SK-N-SH (cell line): Measurements from ENCODE around the gene ARID1B. TPM values are rescaled to one million over a fixed set of nuclear protein-coding genes. Genes with fewer than 3 reads are reported as not detected.

Source experiments
- CTCF ChIA-PET: fragments of 300-600, 350-600 bp; formaldehyde crosslinking; extraction: SDS; loops from one replicate; lab custom pipeline; 2021; lab: Yijun Ruan, JAX
- POLR2A ChIA-PET: fragments of 350-600 bp; sonication (Branson Sonifier 250); formaldehyde crosslinking; extraction: SDS; loops from one replicate; lab custom pipeline; 2020; ENCODE audit warnings: antibody characterized with exemption, inconsistent platforms; lab: Yijun Ruan, JAX
- DNase-seq: peaks from one replicate; pipeline ENCODE4 v3.0.0; 2012
- H2AFZ ChIP-seq: fragments of 200-600 bp; sonication (generic); 2 replicates; pipeline ENCODE4 v1.8.1; 2016; ENCODE audit warnings: antibody characterized with exemption, mild to moderate bottlenecking, low read depth
- H3F3A ChIP-seq: fragments of 200-600 bp; sonication (generic); replicated peaks from 2 replicates; pipeline ENCODE3; 2016; ENCODE audit warnings: antibody characterized with exemption, mild to moderate bottlenecking; ENCODE audit not compliant: insufficient read depth
- H3K27ac ChIP-seq, 2 experiments: fragments of 200-500 bp in 1 of 2; fragments of 200-600 bp in 1 of 2; sonication (Bioruptor generic) in 1 of 2; sonication (generic), shearing (Covaris generic) in 1 of 2; 2 replicates each; pipeline versions ENCODE4 v1.5.1 to v1.6.1; 2014 to 2016; ENCODE audit warnings: low read depth in 2 of 2, inconsistent platforms in 1 of 2, low read length in 1 of 2, mild to moderate bottlenecking in 1 of 2, mixed read lengths in 1 of 2
- H3K27me3 ChIP-seq: fragments of 200-600 bp; sonication (generic), shearing (Covaris generic); 2 replicates; pipeline ENCODE4 v1.6.1; 2016; ENCODE audit warnings: mixed run types; ENCODE audit not compliant: insufficient read depth
- H3K36me3 ChIP-seq, 2 experiments: fragments of 200-500 bp in 1 of 2; fragments of 200-600 bp in 1 of 2; sonication (Bioruptor generic) in 1 of 2; sonication (generic) in 1 of 2; replicated peaks in 1 of 2; 2 replicates each; pipeline versions ENCODE3 to v1.5.1; 2014 to 2016; ENCODE audit warnings: low read length in 1 of 2, mild to moderate bottlenecking in 1 of 2; ENCODE audit not compliant: insufficient read depth in 2 of 2, control insufficient read depth in 1 of 2
- H3K4me1 ChIP-seq, 2 experiments: fragments of 200-500 bp in 1 of 2; fragments of 200-600 bp in 1 of 2; sonication (Bioruptor generic) in 1 of 2; sonication (generic), shearing (Covaris generic) in 1 of 2; 2 replicates each; pipeline versions ENCODE4 v1.5.1 to v1.6.1; 2014 to 2016; ENCODE audit warnings: low read depth in 1 of 2, low read length in 1 of 2, mixed run types in 1 of 2; ENCODE audit not compliant: insufficient read depth in 2 of 2, control insufficient read depth in 1 of 2
- H3K4me2 ChIP-seq: fragments of 200-600 bp; sonication (generic), shearing (Covaris generic); 2 replicates; pipeline ENCODE4 v1.6.1; 2017; ENCODE audit warnings: mixed run types
- H3K4me3 ChIP-seq, 2 experiments: fragments of 200-500 bp in 1 of 2; fragments of 200-600 bp in 1 of 2; sonication (Bioruptor generic) in 1 of 2; sonication (generic), shearing (Covaris generic) in 1 of 2; 2 replicates each; pipeline versions ENCODE4 v1.5.1 to v1.8.1; 2014 to 2016; ENCODE audit warnings: low read depth in 2 of 2, inconsistent platforms in 1 of 2, low read length in 1 of 2, mild to moderate bottlenecking in 1 of 2, mixed read lengths in 1 of 2, moderate library complexity in 1 of 2
- H3K79me2 ChIP-seq: fragments of 200-600 bp; sonication (generic); 2 replicates; pipeline ENCODE4 v1.8.1; 2017; ENCODE audit warnings: mild to moderate bottlenecking; ENCODE audit not compliant: insufficient read depth
- H3K9ac ChIP-seq: fragments of 200-600 bp; sonication (generic); 2 replicates; pipeline ENCODE4 v1.6.1; 2017; ENCODE audit warnings: mixed run types
- H3K9me2 ChIP-seq: fragments of 200-600 bp; sonication (generic); 2 replicates; pipeline ENCODE4 v1.6.1; 2017; ENCODE audit warnings: mixed run types
- H3K9me3 ChIP-seq: fragments of 200-600 bp; sonication (generic); 2 replicates; pipeline ENCODE4 v1.6.1; 2017; ENCODE audit warnings: mixed run types, mild to moderate bottlenecking, moderate library complexity
- H4K20me1 ChIP-seq: fragments of 200-600 bp; sonication (generic); 2 replicates; pipeline ENCODE4 v1.6.1; 2017; ENCODE audit warnings: mild to moderate bottlenecking, mixed run types; ENCODE audit not compliant: insufficient read depth
- CHD2 ChIP-seq: fragments of 150-350 bp; IDR thresholded peaks from 2 replicates; pipeline ENCODE4 v1.6.1; 2018; ENCODE audit warnings: low read length; ENCODE audit not compliant: partially characterized antibody
- EZH2phosphoT487 ChIP-seq: fragments of 200-600 bp; sonication (generic); IDR thresholded peaks from 2 replicates; pipeline ENCODE4 v1.6.1; 2017; ENCODE audit warnings: low read depth, mixed run types, mild to moderate bottlenecking, antibody characterized with exemption, moderate library complexity, borderline replicate concordance
- FOSL2 ChIP-seq: IDR thresholded peaks from 2 replicates; pipeline ENCODE4 v1.4.0; 2012; ENCODE audit warnings: low read depth, mild to moderate bottlenecking, moderate library complexity, borderline replicate concordance
- FOXJ3 ChIP-seq: sonication (generic); formaldehyde crosslinking; IDR thresholded peaks from 2 replicates; pipeline ENCODE4 v1.5.1; 2020; ENCODE audit warnings: mild to moderate bottlenecking, missing genetic modification reagents
- FOXM1 ChIP-seq: IDR thresholded peaks from 2 replicates; pipeline ENCODE4 v1.4.0; 2012; ENCODE audit warnings: low read depth, mild to moderate bottlenecking
- MAX ChIP-seq: IDR thresholded peaks from 2 replicates; pipeline ENCODE4 v1.4.0; 2012; ENCODE audit warnings: low read depth
- MEF2A ChIP-seq: IDR thresholded peaks from 2 replicates; pipeline ENCODE4 v1.4.0; 2012; ENCODE audit warnings: low read depth, borderline replicate concordance
- MXI1 ChIP-seq: IDR thresholded peaks from 2 replicates; pipeline ENCODE4 v1.6.1; 2012; ENCODE audit warnings: mild to moderate bottlenecking, low read depth, low read length, improper control_type of control experiment
- NFIC ChIP-seq: IDR thresholded peaks from 2 replicates; pipeline ENCODE4 v1.4.0; 2012; ENCODE audit warnings: borderline replicate concordance
- PBX3 ChIP-seq: IDR thresholded peaks from 2 replicates; pipeline ENCODE4; 2012
- POLR2AphosphoS5 ChIP-seq: IDR thresholded peaks from 2 replicates; pipeline ENCODE4 v1.6.1; 2012; ENCODE audit warnings: low read depth, low read length
- RAD21 ChIP-seq: IDR thresholded peaks from 2 replicates; pipeline ENCODE4 v1.6.1; 2012; ENCODE audit warnings: mild to moderate bottlenecking, low read length
- RCOR1 ChIP-seq: fragments of 150-350 bp; IDR thresholded peaks from 2 replicates; pipeline ENCODE4 v1.6.1; 2017; ENCODE audit warnings: antibody characterized with exemption, low read length
- USF1 ChIP-seq: IDR thresholded peaks from 2 replicates; pipeline ENCODE4 v1.4.0; 2012; ENCODE audit warnings: low read depth, borderline replicate concordance
- YY1 ChIP-seq: IDR thresholded peaks from 2 replicates; pipeline ENCODE4 v1.4.0; 2012; ENCODE audit warnings: low read depth, mild to moderate bottlenecking
- ZBTB33 ChIP-seq: IDR thresholded peaks from 2 replicates; pipeline ENCODE4 v1.4.0; 2012; ENCODE audit warnings: low read depth, borderline replicate concordance
- WGBS: methylation state at CpG from one replicate; pipeline ENCODE4 v1.1.6; 2017; ENCODE audit warnings: low lambda C conversion rate; 5-methylcytosine and 5-hydroxymethylcytosine counted together
- polyA plus RNA-seq, 3 experiments: library from polyadenylated mRNA; depleted of rRNA; stranded (reverse); fragments of >200 nt; gene quantifications; 2 replicates each; pipeline ENCODE4 v1.2.3, GENCODE V29; 2012

The ARID1B gene
- polyA plus RNA-seq, 1 of the 3 experiments (the other 2 are of a cell fraction): 13.6 TPM

- no peak for TF ChIP-seq YY1
Measured at GRCh38 chr6:156887623-156888269, 110.6 kb downstream of the ARID1B start (continued).

GRCh38 chr6:156889469-156889868 is 112.3 kb downstream of the ARID1B start:
- peaks cover 0 to 15% of the 10 kb centered on the region in 2 experiments; a peak in 2 of 4 replicates for H3K4me1 ChIP-seq
- 98% methylated on average over 6 of the region's 6 CpGs for WGBS
- no peak overlapping the region for H2AFZ ChIP-seq
- peaks cover 2% of the 10 kb centered on the region for H3F3A ChIP-seq
- no peaks in the 10 kb centered on the region for H3K9me3 ChIP-seq
- TF ChIP-seq NFIC (no peak), POLR2AphosphoS5 (no peak), MAX (no peak), FOXJ3 (CRISPR knock-in tag) (no peak), YY1 (no peak), ZBTB33 (no peak), EZH2phosphoT487 (no peak), USF1 (no peak), PBX3 (no peak), CHD2 (no peak), MEF2A (no peak), MXI1 (no peak), FOXM1 (no peak), RCOR1 (no peak), FOSL2 (no peak), RAD21 (no peak)
- H3K4me2 ChIP-seq: no peak overlapping the region
- H3K36me3 ChIP-seq: peaks cover 0 to 3% of the 10 kb centered on the region in 2 experiments
- POLR2A ChIA-PET: no interaction called here
- H4K20me1 ChIP-seq: peaks cover 70% of the 10 kb centered on the region
- CTCF ChIA-PET: interaction anchor here (1.0 to 1.7 kb wide), 3 partner anchors 10 to 18 kb away, joined by 3 to 7 read pairs (median 4); no protein-coding TSS in a partner anchor
- H3K27me3 ChIP-seq: no peaks in the 10 kb centered on the region
- no peak overlapping the region for H3K4me3 ChIP-seq
- no peaks in the 10 kb centered on the region for H3K9me2 ChIP-seq
- H3K27ac ChIP-seq: no peak overlapping the region
- peaks cover 98% of the 10 kb centered on the region for H3K79me2 ChIP-seq
- H3K9ac ChIP-seq: no peak overlapping the region
- DNase-seq: no peak
